NCI-H345 treated with DMSO at 0.1 percent for 48 hours (cell line): ENCODE results near the gene ANKH.
"Not testable (repeated sequence)": the region's sequence is repeated elsewhere in the genome, so short reads cannot be mapped to it uniquely, and the experiment has no call there.

Experiments used
- DNase-seq: peaks from one replicate; lab custom pipeline; 2025; ENCODE audit not compliant: unreplicated experiment; lab: John Stamatoyannopoulos, UW

ANKH gene

DNA sequence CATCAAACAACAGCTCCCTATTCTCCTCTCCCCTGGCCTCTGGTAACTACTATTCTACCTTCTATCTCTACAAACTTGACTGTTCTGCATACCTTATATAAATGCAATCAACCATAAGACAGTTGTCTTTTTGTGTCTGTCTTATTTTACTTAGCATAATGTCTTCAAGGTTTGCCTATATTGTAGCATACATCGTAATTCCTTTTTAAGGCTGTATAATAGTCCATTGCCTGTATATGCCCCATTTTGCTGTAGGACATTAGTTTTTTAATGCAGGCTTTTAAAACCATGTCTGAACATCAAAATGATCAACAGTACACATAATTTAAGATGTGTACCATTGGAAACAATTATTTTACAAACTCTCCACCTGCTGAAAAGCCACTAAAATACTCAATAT lies 12.4 kb downstream of the ANKH start:
- DNase-seq, result no peak

DNA sequence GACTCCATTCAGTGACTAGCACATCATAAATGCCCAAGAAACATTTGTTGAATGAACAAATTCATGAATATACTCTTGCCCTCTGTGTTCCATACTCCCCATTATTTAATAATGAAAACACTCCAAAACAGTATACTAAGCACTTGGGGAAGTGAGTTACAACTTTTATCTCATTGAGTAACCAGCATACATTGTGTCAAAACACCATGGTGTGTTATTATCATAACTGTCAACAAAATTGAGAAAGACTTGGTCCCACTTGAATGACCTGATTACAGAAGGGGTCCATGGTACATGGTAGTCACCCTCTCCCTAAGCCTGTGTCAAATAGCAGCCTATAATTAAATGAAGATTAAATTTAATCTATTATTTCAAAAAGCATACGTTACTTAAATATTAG lies 16.2 kb downstream of the ANKH start:
- no peak for DNase-seq

DNA sequence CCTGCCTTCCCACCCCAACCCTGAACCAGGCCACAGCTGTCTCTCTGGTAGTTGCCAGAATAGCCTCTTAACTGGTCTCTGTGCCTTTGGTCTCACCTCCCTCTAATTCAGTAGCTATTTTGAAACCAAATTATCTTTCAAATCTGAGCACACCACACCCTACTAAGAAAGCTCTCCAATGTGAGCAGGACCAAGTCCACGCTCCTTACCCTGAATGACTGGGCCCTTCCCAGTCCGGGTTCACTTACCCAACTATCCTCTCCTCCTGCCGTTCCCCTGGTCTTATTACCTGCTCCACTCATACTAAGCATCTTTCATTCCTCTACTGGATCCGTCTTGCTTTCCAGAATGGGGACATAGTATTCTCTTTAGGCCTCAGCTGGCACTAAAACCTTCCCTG lies 16.8 kb downstream of the ANKH start:
- no peak for DNase-seq

DNA sequence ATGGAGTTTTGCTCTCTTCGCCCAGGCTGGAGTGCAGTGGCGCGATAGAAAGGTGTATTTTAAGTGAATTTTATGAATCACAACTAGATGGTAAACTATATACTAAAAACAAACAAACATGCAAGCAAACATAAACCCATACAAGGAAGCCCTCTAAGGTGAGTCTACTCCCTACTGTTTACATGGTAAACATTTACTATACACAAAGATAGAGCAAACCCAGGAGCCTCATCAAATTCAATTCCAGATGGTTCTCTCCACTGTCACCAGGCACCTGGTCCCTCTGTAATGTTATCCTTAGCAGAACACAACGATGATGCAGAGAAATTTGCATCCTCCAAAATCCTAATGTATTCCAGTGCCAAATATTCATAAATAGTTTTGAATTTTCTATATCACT lies 17.9 kb downstream of the ANKH start:
- no peak for DNase-seq

DNA sequence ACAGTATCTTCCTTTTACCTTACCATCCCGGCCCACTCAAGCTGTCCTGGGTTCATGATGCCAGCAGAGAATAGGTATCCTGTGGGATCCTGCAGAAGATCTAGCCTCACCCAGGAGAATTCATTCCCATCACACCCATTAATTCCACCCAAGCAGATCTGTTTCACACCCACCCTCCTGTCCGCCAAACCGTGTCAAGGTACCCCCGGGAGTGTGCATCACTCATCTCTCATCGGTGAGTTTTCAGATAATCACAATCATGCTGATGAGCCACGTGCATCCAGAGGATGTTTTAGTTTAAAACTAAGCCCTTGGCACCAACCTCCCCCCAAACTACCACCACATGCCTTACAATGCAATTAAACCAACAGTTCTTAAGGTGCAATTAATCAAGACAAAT lies 18.8 kb downstream of the ANKH start:
- no peak for DNase-seq

DNA sequence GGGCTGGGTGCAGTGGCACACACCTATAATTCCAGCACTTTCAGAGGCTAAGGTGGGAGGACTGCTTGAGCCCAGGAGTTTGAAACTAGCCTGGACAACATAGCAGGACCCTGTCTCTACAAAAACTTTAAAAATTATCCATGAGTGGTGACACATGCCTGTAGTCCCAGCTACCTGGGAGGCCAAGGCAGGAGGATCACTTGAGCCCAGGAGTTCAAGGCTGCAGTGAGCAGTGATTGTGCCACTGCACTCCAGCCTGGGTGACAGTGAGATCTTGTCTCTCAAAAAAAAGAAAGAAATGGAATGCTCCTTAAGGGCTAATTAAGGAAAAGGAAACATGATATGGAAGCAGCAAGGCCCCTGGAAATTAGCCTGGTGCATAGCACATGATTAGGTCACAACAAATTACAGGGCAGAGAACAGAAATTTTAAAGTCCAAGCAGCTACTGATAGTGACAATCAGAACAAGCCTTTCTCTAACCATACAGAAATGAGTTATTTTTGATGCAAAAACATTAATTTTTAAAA lies 19.5 kb downstream of the ANKH start:
- no peak for DNase-seq

DNA sequence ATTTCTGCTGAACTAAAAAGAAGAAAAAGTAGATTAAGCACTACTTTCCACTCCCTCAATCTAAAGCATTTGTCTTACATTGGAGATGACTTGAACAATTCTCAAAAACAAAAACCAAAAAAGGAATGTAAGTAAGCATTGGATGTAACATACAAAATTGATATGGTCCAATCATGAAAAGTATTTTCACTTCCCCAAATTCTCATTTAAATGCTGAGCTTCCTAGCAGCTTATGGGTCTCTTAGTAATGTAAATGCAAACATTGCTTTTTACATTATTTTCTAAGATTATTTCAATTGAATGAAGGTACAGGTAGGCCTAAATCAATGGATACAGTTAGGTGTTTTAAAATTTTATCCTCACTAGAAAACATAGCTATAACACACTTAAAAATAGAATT lies 20.0 kb downstream of the ANKH start:
- DNase-seq, result no peak

DNA sequence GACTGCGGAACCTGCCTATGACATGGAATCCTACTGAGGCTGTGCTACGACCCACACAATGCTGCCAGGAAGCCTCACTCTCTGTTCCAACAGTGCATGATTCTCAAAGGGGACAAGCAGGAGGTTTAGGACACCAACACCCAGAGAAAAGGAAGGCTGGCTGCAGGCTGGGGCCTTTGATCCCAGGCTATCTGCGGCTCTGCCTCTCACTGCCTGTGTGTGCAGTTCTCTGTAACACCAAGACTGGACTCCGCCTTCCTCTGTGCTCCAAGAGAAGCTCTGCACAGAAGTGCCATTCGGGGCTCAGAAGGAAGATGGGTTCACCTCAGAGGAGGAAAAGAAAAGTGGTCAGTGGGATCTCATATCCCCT lies 20.5 kb downstream of the ANKH start:
- DNase-seq, result no peak

DNA sequence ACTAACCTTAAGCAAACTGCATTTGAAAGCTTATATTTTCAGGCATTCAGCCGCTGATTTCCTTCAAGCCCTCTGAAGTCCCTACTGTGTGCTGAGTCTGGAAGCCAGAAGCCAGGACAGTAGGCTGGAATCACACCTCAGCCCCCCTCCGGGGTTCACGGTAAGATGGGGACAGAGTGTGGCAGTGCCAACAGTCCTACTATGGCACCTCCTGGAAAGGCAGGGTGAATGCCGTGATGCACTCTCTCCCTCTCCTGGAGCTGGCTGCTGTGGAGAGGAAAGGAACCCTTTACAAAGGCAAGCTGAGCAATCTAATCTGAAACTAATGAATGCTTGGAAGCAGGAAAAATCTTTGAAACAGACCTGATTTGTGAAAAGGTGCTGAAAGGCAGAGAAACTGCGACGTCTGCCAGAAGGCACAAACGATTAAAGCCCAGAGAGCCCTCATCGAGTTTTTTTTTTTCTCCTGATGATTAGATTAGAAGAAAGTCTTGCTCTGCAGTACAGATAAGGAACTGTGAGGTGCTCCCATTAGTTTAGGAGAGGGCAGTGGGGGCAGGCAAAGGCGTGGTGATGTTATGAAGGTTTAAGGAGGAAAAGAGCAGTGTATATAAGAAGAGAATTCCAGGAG lies 21.0 kb downstream of the ANKH start:
- DNase-seq, result no peak

DNA sequence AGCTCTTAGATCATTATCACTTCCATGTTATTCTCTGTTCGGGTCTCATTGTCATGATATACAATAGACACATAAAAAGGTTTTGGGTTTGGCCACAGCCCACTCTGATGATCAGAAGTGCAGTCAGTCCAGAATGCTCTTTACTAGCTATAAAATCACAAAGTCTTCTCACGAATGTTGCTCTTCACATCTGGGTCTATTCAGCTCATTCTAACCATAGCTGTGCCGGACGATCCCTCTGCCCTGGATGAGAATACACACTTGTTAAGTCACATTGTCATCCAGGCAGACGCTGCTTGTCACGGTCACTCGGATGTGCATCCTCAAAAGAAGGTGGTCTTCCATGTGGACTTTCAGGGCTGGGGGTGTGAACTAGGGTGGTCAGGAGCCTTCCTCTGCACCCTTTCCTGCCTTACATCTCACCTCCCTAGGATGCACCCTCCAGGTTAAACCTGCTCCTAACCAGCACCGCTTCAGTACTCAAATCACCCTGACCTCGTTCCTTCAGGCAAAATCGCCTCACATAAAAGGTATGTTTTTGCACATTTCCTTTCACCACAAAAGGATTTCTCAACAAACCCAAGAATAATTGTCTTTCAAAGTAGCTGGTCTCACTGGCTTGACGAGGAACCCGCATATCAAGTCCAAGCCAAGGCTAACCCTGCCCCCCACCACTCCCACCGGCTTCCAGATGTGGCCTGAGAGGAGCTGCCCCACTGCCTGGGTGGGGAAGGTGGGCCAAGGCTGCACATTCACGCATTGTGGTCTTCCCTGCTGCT lies 21.9 kb downstream of the ANKH start:
- DNase-seq, result no peak

DNA sequence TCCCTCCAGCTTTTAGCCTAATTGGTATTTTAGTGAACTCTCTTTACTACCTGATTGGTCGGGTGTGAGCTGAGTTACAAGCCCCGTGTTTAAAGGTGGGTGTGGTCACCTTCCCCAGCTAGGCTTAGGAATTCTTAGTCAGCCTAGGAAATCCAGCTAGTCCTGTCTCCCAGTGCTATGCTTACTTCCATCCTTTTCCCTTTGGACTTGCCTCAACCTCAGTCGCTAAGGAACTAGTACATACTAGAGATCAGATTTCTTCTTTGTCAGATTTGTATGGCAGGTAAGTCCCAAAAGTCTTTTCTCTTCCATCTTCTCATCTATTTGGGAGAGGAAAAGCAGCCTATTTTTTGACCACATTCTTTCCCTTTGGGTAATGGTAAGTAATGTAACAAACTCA lies 22.6 kb downstream of the ANKH start:
- DNase-seq, result not testable (repeated sequence)

DNA sequence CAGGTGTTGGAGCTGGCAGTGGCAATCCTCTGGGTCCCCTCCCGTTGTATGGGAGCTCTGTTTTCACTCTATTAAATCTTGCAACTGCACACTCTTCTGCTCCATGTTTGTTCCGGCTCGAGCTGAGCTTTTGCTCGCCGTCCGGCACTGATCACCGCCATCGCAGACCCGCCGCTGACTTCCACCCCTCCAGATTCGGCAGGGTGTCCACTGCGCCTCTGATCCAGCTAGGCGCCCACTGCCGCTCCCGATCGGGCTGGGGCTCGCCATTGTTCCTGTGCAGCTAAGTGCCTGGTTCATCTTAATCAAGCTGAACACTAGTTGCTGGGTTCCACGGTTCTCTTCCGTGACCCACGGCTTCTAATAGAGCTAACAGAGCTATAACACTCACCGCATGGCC lies 23.2 kb downstream of the ANKH start:
- no peak for DNase-seq

DNA sequence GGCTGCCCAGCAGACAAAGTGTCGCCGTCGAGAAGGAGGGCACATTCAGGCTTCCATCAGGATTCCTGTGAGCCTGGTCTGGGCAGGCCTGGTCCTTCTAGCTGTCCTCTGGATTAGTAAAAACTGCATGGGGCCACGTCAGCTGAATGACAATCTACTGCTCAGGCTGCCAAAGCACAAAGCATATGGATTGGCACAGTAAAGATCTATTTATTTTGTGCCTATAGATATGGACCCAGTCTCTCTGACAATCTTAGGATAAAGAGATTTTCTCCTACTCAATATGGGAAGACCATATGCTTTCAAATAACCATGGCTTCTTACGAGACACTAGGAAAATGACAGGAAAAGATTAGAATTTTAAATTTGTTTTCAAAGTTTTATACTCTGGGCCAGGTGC lies 24.1 kb downstream of the ANKH start:
- no peak for DNase-seq

DNA sequence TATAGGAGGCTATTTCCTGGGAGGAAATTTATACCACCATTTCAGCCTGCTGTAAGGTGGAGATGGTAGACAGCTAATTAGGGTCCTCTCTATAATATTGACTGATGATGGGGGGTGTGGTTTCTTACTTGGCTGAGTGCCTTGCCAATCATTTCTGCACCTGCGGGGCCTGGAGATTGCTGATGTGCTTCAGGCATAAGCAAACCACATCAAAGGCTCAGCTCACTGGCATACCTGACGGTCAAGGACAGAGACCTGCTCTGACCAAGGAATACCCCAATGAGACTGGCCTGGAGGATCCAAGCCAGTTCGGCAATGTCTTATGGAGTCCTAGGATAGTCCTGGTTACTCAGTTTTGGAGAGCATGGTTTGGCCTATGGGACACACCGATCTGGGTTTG lies 29.5 kb downstream of the ANKH start:
- DNase-seq, result no peak

DNA sequence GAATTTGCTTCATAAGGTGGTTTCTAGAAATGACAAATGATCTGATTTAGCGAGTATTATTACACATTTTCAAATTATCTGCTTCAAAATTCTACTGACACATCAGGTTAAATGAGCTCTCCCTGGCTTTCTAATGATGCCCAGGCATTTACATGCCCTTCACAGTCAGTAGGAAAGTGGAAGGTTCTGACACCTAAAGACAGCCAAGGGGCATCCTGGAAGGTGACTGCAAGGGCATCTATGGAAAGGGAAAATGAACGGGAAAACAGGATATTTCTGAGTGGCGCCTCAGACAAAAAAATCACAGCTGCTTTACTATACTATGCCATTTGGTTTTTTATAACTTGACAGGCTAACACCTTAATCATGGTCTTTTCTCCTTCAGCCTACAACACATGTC lies 31.0 kb downstream of the ANKH start:
- DNase-seq, result no peak

DNA sequence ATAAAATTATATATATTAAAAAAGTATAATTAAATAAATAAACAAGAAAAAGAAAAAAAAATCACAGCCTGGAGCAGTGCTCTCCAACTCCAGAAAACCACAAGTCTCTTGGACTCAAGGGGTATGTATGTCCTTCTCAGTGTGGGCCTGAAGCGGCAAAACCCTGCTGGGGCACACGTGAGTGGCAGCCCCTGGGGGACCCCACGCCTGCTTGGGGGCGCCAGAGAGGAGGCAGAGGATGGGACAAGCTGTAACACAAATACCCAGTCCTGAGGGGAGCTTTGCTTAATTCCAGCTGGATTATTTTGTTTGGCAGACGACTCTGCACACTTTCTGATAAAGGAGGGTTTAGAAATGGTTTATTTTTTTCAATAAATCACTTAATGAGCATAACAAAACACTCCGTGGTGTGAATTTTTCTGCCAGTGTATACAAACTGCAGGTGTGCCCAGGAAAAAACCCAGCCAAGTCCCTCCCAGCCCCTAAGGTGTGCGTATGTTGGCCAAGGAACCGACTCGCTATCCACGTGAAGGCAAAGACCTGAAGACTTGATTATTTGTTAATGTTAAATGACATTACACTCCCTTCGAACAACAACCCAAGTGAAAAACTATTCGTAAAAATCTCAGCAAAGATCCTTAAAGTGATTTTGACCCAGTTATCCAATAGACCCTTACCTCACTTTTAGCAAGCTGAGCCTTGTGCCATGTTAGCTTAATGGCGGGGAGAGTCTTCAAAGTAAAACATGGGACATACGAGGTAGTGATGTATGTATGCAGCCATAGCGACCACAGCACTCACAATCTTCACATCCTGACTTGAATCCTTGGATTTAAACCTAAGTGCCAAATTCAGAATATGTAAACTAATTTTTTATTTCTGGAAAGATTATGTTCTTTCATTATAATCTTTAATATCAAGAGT lies 32.9 kb downstream of the ANKH start:
- DNase-seq, result no peak

DNA sequence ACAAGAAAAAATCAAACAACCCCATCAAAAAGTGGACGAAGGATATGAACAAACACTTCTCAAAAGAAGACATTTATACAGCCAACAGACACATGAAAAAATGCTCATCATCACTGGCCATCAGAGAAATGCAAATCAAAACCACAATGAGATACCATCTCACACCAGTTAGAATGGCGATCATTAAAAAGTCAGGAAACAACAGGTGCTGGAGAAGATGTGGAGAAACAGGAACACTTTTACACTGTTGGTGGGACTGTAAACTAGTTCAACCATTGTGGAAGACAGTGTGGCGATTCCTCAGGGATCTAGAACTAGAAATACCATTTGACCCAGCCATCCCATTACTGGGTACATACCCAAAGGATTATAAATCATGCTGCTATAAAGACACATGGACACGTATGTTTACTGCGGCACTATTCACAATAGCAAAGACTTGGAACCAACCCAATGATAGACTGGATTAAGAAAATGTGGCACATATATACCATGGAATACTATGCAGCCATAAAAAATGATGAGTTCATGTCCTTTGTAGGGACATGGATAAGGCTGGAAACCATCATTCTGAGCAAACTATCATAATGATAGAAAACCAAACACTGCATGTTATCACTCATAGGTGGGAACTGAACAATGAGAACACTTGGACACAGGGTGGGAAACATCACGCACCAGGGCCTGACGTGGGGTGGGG lies 34.0 kb downstream of the ANKH start:
- not testable (repeated sequence) for DNase-seq

DNA sequence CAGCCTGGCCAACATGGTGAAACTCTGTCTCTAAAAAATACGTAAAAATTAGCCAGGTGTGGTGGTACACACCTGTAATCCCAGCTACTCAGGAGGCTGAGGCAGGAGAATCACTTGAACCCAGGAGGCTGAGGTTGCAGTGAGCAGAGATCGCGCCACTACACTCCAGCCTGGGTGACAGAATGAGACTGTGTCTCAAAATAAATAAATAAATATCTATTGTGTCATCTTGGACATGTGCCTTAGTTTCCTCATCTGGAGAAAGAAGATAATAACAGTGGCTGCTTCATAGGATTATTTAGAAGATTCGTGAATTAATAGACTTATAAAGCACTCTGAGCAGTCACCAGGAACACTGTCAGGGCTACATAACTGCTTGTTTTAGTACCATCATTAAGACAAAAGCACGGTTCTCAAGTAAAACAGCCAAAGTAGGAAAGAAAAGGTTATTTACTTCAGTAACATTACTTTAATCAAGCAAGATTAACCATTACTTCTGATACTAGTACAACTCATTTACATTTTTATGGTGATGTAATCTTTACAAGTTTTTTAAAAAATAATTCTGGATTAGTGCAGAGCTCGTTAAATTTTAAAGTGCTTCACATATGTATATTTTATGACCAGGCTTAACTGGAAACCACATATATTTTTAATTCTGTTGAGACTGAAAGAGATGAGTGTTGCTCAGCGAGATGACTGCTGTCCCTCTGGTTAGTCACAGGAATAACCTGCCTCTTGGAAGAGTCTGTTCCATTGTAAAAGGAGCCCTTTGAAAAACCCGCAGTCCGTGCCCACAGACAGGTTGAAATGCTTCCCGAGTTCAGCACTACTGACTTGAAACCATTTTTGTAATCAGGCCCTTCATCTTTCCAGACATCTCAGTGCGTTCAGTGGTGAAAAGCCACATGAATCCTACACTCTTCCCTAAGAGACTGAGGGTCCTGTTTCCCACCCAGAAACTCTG lies 36.7 kb downstream of the ANKH start:
- no peak for DNase-seq

DNA sequence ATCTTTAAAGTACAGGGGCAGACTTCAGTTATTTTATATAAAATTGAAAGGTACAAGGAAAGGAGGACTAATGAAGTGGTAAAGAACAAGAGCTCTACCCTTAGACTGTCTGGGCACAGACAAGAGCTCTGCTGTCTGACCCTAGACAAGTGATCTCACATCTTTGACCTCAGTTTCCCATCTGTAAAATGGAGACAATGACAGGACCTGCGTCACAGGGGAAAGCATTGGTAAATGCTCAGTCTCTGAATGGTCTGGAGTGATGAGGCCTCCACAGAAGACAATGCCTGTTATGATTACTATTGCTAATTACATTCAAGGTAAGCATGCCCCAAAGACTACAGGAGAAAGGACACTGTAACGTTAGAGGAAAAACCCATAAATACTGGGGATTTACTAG lies 37.5 kb downstream of the ANKH start:
- DNase-seq, result no peak

DNA sequence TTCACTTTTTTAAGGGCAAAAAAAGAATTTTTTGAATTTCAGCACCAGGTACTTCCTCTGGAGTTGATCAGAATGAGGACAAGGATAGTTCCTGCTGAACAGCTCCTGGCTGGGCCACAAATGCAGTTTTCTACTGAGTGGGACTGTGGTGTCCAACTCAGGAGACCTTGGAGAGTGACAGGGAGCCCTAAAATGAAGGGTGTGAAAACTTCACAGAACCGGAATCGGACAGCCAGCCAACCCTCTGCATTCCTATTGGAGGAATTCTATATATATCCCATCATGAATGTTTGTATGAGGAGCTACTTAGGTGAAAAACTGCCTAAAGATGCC lies 40.6 kb downstream of the ANKH start:
- no peak for DNase-seq
